Stimulated activated CD4-positive, alpha-beta T cell treated with anti-CD3 and anti-CD28 coated beads, Interleukin-15, amount 100 ng/mL, for 48 hours (primary cell): ENCODE results near the gene IER5.

Experiments used
- DNase-seq, 2 donors: peaks; one replicate each; pipeline ENCODE4 v3.0.0-alpha.2; 2020; ENCODE audit warnings: low read depth in 2 of 2

The IER5 gene

DNA sequence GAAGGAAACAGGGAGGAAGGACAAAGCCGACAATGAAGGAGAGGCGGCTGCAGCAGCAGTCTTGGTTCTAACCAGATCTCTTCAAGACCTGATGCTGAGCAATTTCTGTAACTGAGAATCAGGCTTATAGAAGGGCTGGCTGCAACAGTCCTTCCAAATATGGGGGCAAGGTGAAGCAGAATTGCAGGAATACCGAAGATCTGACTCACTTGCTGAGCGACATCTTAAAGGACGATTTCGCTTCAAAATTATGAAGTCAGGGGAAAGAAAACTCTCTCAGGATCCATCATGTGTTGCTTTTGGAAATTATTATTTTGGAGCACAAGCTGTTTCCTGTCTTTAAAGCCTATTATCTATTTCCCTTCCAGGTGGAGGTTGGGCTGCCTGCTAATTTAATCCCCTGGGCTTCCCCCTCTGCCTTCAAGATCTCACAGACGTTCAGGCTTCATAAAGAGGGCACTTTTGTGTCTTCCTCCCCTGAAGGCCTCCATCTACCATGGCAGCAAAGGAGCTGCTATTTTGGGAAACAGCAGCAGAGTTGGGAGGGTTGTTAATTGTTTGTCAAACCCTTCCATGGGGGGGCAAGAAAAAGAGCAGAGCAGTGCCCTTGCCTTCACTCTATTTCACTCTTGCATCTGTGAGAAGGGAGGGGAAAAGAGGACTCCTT lies 10.8 kb upstream of the IER5 start:
- DNase-seq = no peak

DNA sequence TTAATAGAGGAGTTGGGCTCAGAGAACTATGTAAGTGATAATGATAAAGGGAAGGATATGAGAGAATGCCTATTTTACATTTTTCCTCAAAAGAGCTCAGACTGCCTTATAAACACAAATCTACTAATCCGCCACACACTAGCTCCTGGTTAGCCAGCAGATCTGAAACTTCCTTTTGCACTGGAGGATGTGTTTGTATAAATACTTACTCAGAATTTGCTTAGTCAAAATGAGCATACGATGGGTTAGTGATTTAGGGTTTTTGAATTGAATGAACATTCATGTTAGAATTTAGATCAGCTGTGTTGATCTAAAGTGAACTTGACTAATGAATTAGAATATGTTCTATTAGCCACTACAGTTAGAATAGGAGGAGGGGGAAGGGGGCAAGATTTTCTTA lies 9.1 kb upstream of the IER5 start:
- DNase-seq = no peak

DNA sequence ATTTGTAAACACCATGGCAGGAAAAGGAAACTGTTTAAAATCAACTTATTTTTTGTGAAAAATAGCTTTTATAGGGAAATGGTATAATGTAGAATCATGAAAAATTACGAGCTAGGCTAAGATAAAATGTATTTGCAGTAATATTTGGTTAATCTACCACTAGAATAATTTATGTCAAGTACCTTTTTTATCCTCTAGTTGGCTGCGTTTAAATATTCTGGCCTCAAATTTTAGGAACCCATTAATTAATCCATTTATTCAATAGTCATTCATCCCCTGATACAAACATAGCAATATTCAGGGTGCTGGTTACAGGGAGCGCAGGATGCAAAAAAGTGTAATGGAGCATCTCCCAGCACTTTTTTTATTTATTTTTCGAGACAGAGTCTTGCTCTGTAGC lies 8.6 kb upstream of the IER5 start:
- DNase-seq = no peak

DNA sequence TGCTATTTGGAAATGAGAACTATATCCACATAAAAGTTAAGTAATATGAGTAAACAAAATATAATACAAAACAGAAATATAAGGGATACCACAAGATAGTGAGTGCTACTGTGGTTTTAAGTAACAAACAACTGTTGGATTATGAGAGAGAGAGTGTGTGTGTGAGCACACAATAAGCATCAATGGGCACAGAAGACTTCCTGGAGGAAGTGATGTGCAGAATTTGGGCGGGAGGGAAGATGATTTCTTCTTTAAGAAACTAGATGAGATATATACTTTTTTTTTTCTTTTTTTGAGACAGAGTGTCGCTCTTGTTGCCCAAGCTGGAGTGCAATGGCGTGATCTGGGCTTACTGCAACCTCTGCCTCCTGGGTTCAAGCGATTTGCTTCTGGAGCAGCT lies 7.9 kb upstream of the IER5 start:
- DNase-seq = no peak

DNA sequence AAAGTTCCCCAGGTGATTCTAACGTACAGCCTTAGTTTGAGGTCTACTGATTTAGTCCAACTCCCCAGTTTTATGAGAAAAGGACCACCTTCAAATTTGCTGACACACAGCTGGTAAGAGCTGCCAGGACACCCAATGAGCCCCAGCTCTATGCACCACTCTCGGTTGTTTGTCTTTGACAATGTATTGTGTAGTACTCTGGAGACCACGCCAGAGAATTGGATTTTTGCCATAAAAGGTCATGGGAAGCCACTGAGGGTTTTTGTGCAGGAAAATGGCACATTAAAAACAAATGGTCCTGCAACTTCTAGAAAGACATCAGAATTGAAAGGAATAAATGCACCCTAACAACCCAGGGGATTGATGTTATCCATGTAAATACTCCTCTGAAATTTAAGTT lies 7.1 kb upstream of the IER5 start:
- no peak for DNase-seq

DNA sequence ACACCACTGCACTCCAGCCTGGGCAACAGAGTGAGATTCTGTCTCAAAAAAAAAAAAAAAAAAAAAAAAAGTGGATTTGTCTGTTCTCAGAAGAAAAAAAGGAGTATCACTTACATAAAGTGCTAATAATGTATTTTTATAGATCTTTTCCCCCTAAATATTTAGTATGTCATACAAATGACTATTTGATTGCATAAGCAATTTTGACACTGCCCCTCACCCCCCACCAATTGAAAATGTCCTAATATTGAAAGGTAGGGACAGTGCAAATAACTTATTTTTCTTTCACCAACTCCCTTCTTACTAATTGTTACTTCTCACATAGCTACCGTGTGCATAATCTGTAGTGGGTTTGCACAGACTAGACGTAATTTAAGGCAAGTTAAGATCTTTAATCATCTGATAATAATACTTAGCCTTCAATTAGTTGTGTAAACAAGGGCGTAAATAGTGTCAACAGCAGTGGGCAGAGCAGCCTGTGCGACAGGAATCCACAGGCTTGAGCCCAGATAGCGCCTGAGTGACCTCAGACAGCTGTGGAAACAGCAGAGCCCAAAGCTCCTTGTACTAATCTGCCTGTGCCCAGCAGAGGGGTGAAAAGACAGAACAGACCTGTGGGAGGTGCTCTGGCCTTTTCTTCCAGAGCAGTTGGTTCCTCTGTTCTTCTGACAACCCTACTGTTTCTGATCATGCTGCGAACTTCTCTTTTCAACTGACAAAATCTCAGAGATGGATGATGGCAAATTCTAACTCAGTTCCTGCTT lies 4.5 kb upstream of the IER5 start:
- peak in 1 of 2 donors; percentile 27 for DNase-seq

DNA sequence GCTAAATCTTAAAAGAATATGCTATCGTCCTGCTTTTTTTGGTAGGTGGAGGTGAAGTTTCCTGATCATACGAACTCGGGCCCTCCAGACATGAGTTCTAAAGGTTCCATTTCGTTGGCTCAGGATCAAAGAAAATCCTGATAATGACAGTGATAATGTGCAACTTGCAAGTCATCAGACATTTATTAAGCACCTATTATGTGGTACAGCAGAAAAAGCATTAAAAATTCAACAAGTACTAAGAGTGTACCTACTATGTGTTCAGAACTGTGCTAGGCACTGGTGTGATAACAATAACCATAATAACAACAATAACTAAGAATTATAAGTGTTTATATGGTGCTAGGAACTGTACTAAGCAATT lies 3.9 kb upstream of the IER5 start:
- no peak for DNase-seq

DNA sequence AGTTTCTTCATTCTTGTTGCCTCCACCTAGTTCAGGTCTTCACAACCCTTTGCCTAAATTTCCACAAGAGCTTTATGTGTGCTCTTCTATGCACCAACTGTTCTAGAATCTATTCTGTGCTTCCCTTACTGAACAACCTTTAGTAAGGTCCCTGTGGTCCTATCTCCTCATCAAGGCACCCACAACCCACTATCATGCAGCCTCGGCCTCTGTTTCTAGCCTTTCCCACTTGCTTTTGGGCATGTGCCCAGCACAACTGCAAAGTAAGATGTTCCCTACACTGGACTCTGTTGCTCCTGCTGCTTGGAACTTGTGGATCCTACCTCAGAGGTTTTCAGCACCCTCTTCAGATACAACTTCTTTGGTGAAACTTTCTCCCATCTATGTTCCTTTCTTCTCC lies 2.4 kb upstream of the IER5 start:
- DNase-seq = no peak

DNA sequence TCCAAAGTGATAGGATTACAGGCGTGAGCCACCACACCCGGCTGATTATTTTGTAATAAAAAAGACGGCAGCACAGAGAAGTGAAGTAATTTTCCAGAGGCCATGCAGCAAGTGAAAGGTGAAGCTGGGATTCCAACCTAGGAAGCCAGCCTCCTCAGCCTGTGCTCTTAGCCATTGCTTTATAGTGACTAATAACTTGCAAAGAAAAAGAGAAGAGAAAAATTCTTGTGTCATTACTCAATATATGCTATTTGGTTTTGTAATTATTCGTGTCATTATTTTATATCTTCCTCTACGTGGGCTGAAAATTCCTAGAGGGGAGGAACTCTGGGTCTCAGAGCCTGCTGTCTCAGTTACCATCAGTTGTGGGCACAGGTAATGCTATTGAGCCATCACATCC lies 1.6 kb upstream of the IER5 start:
- DNase-seq = no peak

DNA sequence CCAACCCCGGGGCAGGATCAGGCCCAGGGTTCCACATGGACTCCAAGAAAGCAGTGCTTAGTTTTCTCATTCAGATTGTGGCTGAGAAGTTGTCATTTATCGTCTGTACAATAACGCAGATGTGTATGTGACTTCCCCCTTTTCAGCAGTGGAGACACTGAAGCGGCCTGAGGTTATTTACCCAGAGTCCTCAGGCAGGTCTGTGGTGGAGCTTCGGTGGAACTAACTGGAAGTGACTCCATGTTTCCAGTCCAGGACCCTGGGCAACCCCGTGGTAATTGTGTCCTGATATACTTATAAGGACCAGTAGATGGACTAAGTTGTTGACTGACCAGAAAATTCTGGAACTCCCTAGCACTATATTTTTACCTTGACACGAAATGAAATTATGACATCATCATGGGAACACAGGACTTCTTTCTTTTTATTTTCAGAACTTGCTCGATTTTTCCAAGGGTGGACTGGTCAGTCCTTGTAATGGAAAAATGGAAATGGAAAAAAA lies 1.0 kb upstream of the IER5 start:
- no peak for DNase-seq

DNA sequence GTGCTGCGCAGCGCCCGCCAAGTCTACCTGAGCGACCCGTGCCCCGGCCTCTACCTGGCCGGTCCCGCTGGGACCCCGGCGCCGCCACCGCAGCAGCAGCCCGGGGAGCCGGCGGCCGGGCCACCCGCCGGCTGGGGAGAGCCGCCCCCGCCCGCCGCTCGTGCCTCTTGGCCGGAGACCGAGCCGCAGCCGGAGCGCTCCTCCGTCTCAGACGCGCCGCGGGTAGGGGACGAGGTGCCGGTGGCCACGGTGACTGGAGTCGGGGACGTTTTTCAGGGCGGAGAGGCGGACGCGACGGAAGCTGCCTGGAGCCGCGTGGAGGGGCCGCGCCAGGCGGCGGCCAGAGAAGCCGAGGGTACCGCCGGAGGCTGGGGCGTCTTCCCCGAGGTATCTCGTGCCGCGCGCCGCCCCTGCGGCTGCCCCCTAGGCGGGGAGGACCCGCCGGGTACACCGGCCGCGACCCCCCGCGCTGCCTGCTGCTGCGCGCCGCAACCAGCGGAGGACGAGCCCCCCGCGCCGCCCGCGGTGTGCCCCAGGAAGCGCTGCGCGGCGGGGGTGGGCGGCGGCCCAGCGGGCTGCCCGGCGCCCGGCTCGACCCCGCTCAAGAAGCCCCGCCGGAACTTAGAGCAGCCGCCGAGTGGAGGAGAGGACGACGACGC lies 646 bp downstream of the IER5 start:
- DNase-seq = peak; percentile 12 to 19

DNA sequence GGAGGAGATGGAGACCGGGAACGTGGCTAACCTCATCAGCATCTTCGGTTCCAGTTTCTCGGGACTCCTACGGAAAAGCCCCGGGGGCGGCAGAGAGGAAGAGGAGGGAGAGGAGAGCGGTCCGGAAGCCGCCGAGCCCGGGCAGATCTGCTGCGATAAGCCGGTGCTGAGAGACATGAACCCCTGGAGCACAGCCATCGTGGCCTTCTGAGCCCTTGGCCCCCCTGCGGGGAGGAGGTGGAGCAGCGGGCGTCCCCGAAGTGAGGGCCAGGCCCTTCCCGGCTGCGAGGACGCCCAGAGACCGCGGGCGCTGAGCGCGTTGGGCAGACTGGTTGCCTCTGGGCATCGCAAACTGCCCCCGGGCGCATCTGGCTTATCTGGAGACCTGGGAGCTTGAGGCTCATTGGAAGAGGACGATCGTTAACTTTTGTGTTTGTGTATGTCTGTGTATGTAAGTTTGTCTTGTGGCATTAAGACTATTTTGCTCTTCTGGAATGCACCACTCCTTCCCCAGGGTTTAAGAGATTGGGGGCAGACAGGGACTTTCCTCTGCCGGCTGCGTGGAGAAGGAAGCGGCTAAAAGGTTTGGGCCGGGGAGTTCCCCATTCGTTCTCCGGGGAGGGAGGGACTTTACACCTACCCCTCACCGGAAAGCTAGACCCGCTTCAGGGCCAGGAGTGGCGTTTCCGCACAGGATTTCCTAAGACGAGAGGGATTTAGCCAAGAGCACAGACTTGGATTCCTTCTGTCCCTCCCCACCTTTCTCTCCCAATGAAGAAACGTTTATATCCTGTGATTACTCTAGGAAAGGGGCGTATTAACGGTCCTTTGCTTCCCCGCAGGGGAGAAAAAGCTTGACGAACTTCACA lies 1.4 kb downstream of the IER5 start:
- DNase-seq = peak; percentile 50 to 57

DNA sequence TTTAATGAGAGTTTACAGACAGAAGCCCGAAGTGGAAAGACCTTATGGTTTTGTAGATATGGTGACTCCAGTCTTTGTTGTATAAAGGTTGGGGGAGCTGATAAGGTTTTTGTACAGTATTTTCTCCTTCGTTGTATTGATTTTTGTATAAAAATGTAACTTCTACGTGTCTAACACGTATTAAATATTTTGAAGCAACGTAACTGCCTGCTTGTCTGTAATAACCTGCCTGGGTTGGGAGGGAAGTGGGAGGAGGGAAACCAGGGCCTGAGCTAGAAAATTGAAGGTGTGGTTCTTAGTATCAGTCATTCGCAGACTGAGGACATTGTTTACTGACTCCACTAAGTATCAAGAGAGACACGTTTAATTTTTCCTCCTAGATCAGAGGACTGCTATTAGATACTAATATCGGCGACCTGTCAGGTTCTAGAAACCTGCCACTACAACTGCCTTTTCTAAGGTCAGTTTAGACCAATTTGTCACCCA lies 2.2 kb downstream of the IER5 start:
- DNase-seq = peak; percentile 22 to 36

DNA sequence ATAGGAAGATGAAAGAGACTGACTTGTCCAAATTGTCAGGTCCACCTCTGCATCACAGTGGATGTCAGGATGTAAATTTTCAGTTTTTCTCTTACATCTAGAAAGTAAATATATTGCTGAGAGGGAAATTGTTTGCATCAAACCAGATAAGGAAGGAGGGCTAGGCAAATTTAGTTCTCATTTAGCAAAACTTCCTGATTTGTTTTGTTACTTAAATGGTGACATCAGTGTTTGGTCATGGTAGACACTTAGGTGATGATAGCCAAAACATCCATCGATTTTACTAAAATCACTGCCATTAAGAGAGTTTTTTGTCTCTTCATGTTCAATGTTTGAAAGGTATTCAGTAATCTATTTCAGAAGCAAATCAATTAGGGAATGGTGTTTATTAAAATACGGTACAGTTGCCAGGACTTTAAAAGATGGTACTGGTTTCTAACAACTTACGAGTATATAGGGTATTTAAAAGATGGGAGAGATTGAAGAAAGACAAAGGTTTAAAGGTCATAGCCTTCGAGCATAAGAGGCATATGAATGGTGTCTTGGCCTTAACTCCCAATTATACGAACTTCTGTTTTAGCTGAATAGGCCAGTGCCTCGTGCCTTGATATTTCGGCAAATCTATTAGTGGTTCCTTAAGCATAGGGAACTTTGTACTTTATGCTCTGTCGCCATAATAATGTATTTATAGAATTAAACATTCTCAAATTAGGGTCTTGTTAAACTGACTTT lies 3.0 kb downstream of the IER5 start:
- no peak for DNase-seq

DNA sequence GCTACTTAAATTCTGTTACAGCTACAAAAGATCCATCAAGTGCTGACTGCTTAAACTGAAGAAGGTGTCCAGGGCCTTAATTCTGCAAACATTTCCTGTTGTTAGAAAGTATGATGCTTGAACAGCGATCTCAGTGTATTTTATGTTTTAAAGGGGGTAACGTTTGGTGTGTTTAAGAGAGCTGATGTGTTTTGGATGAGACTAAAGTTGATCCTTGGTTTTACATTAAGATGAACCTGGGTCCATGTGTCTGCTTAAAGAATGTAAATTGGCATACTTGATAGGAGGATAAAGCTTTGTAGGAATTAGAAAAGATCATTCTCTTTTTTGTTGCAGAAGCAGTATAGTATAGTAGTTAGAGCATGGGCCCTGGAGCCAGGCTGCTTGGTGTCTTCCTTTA lies 3.6 kb downstream of the IER5 start:
- no peak for DNase-seq

DNA sequence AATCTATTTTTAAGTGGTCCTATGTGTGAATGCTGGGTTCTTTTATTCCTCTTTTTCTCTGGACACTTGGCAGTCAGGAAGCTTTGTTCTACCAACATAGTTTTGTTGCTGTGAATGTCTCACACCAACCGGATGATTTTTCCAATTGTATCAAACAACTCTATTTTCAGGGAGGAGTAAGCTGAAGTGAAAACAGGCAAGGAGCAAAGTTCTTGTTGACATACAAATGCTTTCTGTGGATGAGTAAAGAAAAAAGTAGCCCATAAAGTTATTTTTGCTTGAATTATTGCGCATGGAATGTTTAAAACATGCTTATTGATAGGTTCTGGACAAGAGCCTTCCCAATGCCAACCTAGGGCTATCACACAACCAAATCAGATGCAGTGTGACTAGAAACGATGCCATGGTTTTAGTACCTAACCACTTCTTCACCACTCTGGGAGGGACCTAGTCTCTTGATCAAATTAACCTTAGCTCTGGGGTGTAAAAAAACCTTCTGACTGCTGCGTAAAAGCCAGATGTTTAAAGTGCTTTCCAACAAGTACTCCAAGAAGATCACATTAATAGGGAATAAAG lies 4.5 kb downstream of the IER5 start:
- DNase-seq = no peak

DNA sequence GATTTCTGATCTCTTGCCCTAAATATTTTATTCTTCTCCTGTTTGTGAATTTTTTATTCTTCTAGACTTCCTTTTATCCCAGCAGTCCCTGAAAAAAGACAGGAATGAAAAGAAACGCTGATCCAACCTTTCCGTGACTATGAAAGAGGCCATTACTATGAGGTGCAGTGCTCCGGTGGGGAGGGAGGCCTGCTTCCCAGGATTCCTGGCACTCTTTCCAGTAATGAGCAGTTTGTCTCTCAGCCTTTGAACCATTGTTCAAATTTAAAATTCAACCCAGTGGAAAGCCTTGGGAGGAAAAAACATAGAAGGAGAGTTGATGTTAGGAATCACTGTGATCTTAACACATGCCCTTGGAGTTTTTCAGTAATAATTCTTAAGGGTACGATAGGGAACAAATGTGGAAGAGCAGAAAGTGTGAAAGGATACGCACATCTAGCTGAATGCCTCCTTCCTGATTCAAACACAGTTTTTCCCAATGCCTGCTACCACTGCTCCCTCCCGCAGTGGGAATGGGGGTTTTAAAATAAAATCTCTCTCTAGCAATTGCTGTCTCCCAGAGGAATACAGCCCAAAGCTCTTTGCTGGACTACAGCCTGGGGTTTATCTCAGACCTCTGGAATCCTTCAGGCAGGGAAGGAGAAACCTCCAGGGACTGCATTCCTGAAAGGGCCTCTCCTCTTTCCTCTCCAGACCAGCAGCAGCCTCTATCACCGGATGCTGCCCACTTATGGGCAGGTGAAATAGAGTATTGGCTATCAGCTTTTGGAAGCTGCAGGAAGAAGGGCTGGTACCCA lies 6.1 kb downstream of the IER5 start:
- DNase-seq = no peak

DNA sequence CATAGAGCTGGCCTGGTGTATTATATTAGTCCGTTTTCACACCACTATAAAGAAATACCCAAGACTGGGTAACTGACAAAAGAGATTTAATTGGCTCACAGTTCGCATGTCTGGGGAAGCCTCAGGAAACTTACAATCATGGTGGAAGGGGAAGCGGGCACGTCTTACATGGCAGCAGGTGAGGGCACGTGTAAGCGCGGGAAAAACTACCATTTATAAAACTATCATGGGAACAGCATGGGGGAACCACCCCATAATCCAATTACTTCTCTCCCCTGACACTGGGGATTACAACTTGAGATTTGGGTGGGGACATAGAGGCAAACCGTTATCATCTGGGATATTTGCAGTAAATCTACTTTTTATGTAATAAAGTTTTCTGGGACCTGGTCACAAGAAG lies 6.8 kb downstream of the IER5 start:
- DNase-seq = no peak

DNA sequence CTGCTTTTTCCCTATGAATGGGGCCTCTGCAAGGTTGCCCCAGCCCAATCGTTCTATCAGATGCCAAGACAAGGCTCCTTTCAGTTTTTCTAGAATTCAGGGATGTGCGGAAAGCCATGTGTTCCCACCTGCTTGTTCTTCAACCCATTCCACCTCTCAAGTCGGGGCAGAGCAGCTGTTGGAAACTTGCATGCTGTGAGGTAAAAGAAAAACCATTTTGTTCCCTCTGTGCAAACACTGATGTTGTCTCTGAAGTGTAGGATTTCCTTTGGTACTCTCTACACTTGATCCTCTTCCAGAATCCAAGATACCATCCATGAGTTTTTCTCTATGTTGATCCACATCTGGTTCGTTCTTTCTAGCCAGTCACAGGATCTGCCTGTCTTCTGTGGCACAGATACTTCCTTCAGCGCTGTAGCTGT lies 7.3 kb downstream of the IER5 start:
- DNase-seq = no peak

DNA sequence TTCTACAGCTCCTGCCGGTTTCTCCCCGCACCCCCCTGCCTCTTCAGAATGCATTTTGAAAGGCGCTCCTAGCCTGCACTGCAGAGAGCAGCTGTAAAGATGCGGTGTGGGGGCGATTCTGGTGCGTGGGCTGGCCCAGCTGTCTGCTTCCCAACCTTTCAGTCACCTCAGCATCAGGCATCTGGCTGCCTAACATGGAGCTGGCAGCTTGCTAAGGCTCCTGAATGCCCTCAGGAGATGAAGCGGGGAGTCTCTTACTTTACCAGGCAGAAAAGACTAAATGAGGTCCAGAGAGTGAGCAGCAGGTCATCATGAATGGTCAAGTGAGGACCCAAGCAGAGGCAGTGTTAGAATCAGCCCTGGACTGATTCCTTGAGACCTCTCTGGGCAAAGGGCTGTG lies 8.7 kb downstream of the IER5 start:
- DNase-seq = no peak
